IMR-90 (cell line): ENCODE results near the gene OR5A1. TPM values are rescaled to one million over a fixed set of nuclear protein-coding genes. Genes with fewer than 3 reads are reported as not detected.

ENCODE experiments used
- ATAC-seq: fragments of 200-7000 bp; cut with Tn5 transposase; 2 replicates; pipeline ENCODE4 v1.9.1; 2020; ENCODE audit warnings: low read depth, mild to moderate bottlenecking, moderate library complexity
- BruUV-seq: library from RNA; stranded (reverse); fragments of 400-500 nt; replicated peaks from 2 replicates; lab custom pipeline; 2021; lab: Mats Ljungman, UMichigan
- CTCF ChIA-PET: fragments of 300-600 bp; formaldehyde crosslinking; extraction: SDS; loops from one replicate; lab custom pipeline; 2021; ENCODE audit warnings: antibody characterized with exemption; lab: Yijun Ruan, JAX
- POLR2A ChIA-PET: fragments of 300-600 bp; sonication (Branson Sonifier 250); formaldehyde crosslinking; loops from one replicate; lab custom pipeline; 2022; ENCODE audit warnings: antibody characterized with exemption; ENCODE audit not compliant: unreplicated experiment; lab: Charles Lee
- DNase-seq: peaks from one replicate; pipeline ENCODE4 v3.0.0; 2013
- H2AFZ ChIP-seq: replicated peaks from 2 replicates; pipeline ENCODE3; 2013; ENCODE audit warnings: low read length, mild to moderate bottlenecking; ENCODE audit not compliant: poor library complexity
- H2AK5ac ChIP-seq: 2 replicates; pipeline ENCODE4 v1.6.1; 2013; ENCODE audit warnings: low read depth, low read length, inconsistent platforms
- H2AK9ac ChIP-seq: replicated peaks from 2 replicates; pipeline ENCODE3; 2013; ENCODE audit warnings: mild to moderate bottlenecking, low read depth, low read length, moderate library complexity; ENCODE audit not compliant: poor library complexity
- H2BK120ac ChIP-seq: 2 replicates; pipeline ENCODE4 v1.6.1; 2013; ENCODE audit warnings: low read depth, low read length, inconsistent platforms
- H2BK15ac ChIP-seq: 3 replicates; pipeline ENCODE4 v1.6.1; 2013; ENCODE audit warnings: low read depth, low read length, inconsistent platforms
- H2BK20ac ChIP-seq: 2 replicates; pipeline ENCODE4 v1.6.1; 2013; ENCODE audit warnings: low read depth, mild to moderate bottlenecking, inconsistent platforms, low read length, moderate library complexity
- H2BK5ac ChIP-seq: 2 replicates; pipeline ENCODE4 v1.6.1; 2013; ENCODE audit warnings: mild to moderate bottlenecking, low read depth, low read length, inconsistent platforms; ENCODE audit not compliant: poor library complexity, severe bottlenecking
- H3K14ac ChIP-seq: replicated peaks from 2 replicates; pipeline ENCODE4 v1.6.1; 2013; ENCODE audit warnings: low read depth, low read length, inconsistent platforms
- H3K18ac ChIP-seq: 2 replicates; pipeline ENCODE4 v1.6.1; 2013; ENCODE audit warnings: low read depth, low read length, control low read depth
- H3K23ac ChIP-seq: 2 replicates; pipeline ENCODE4 v1.6.1; 2013; ENCODE audit warnings: low read depth, low read length, inconsistent platforms
- H3K27ac ChIP-seq: 2 replicates; pipeline ENCODE4 v1.5.1; 2013; ENCODE audit warnings: mild to moderate bottlenecking, control low read depth, low read length; ENCODE audit not compliant: insufficient read depth
- H3K27me3 ChIP-seq: 2 replicates; pipeline ENCODE4 v1.6.1; 2013; ENCODE audit warnings: low read length; ENCODE audit not compliant: control insufficient read depth, insufficient read depth
- H3K36me3 ChIP-seq: 2 replicates; pipeline ENCODE4 v1.6.1; 2013; ENCODE audit warnings: low read length, mixed read lengths; ENCODE audit not compliant: control insufficient read depth, insufficient read depth
- H3K4ac ChIP-seq: 2 replicates; pipeline ENCODE4 v1.6.1; 2013; ENCODE audit warnings: low read depth, low read length, inconsistent platforms
- H3K4me1 ChIP-seq: 2 replicates; pipeline ENCODE4 v1.6.1; 2013; ENCODE audit warnings: low read length, mixed read lengths; ENCODE audit not compliant: control insufficient read depth, insufficient read depth
- H3K4me2 ChIP-seq: 2 replicates; pipeline ENCODE4 v1.6.1; 2013; ENCODE audit warnings: low read depth, mild to moderate bottlenecking, control low read depth, low read length, moderate library complexity
- H3K4me3 ChIP-seq: 2 replicates; pipeline ENCODE4 v1.5.1; 2013; ENCODE audit warnings: low read depth, mild to moderate bottlenecking, control low read depth, low read length, moderate library complexity; ENCODE audit not compliant: insufficient read depth
- H3K56ac ChIP-seq: 2 replicates; pipeline ENCODE4 v1.6.1; 2013; ENCODE audit warnings: low read length, inconsistent platforms; ENCODE audit not compliant: insufficient read depth; ENCODE audit errors: extremely low read depth
- H3K79me1 ChIP-seq, 2 experiments: 2 replicates each; pipeline ENCODE4 v1.6.1; 2013; ENCODE audit warnings: low read length in 2 of 2, inconsistent platforms in 1 of 2, low read depth in 1 of 2
- H3K9ac ChIP-seq: 2 replicates; pipeline ENCODE4 v1.6.1; 2013; ENCODE audit warnings: low read depth, low read length, control low read depth
- H3K9me1 ChIP-seq: 2 replicates; pipeline ENCODE4 v1.6.1; 2013; ENCODE audit warnings: low read length, inconsistent platforms; ENCODE audit not compliant: insufficient read depth
- H3K9me3 ChIP-seq: 2 replicates; pipeline ENCODE4 v1.6.1; 2013; ENCODE audit warnings: low read length; ENCODE audit not compliant: control insufficient read depth, insufficient read depth
- H4K20me1 ChIP-seq: 2 replicates; pipeline ENCODE4 v1.6.1; 2013; ENCODE audit warnings: low read length, inconsistent platforms; ENCODE audit not compliant: insufficient read depth
- H4K5ac ChIP-seq: 2 replicates; pipeline ENCODE4 v1.6.1; 2013; ENCODE audit warnings: mild to moderate bottlenecking, low read depth, low read length, control low read depth
- H4K8ac ChIP-seq, 2 experiments: 2 replicates each; pipeline ENCODE4 v1.6.1; 2013; ENCODE audit warnings: low read depth in 2 of 2, low read length in 2 of 2, control low read depth in 1 of 2, inconsistent platforms in 1 of 2
- H4K91ac ChIP-seq: 2 replicates; pipeline ENCODE4 v1.6.1; 2013; ENCODE audit warnings: low read depth, low read length, inconsistent platforms; ENCODE audit not compliant: insufficient read depth
- CHD1 ChIP-seq: IDR thresholded peaks from 2 replicates; pipeline ENCODE4 v1.6.1; 2012; ENCODE audit warnings: low read depth, low read length, improper control_type of control experiment
- ELK1 ChIP-seq: fragments of 150-350 bp; IDR thresholded peaks from 2 replicates; pipeline ENCODE4 v1.6.1; 2016; ENCODE audit warnings: low read depth, mild to moderate bottlenecking, low read length, moderate library complexity, borderline replicate concordance
- FOS ChIP-seq: fragments of 150-350 bp; IDR thresholded peaks from 2 replicates; pipeline ENCODE4 v1.6.1; 2016; ENCODE audit warnings: low read depth, low read length
- MAFK ChIP-seq: IDR thresholded peaks from 2 replicates; pipeline ENCODE4 v1.6.1; 2012; ENCODE audit warnings: low read depth, low read length, improper control_type of control experiment
- MXI1 ChIP-seq: IDR thresholded peaks from 2 replicates; pipeline ENCODE4 v1.6.1; 2012; ENCODE audit warnings: low read depth, mild to moderate bottlenecking, low read length, moderate library complexity, borderline replicate concordance
- NFE2L2 ChIP-seq: fragments of 150-350 bp; IDR thresholded peaks from 2 replicates; pipeline ENCODE4 v1.6.1; 2016; ENCODE audit warnings: low read depth, mild to moderate bottlenecking, low read length
- POLR2A ChIP-seq: IDR thresholded peaks from 2 replicates; pipeline ENCODE4 v1.6.1; 2012; ENCODE audit warnings: mild to moderate bottlenecking, low read depth, low read length
- WGBS, 2 experiments: methylation state at CpG; one replicate each; pipeline versions ENCODE4 v1.1.5 to v1.1.7; 2013; ENCODE audit warnings: missing lambda C conversion rate in 2 of 2; ENCODE audit not compliant: insufficient read length in 1 of 2; ENCODE audit errors: extremely low coverage in 2 of 2; 5-methylcytosine and 5-hydroxymethylcytosine counted together
- dilution Hi-C: fragments of 300-500 bp; cut with HindIII; formaldehyde crosslinking; loops from one replicate; pipeline ENCODE4 v1.14.3; 2018; ENCODE audit warnings: low sequenced_read_pairs; ENCODE audit not compliant: unreplicated experiment
- in situ Hi-C: fragments of 300-500 bp; cut with MboI; formaldehyde crosslinking; loops from 3 replicates; pipeline ENCODE4 v1.14.3; 2019; ENCODE audit warnings: low sequenced_read_pairs, inconsistent platforms, mixed read lengths
- intact Hi-C: fragments of 100-400 bp; cut with micrococcal nuclease; formaldehyde crosslinking; loops from 2 replicates; pipeline ENCODE4 v1.10.0; 2022
- polyA plus RNA-seq, 3 experiments: library from polyadenylated mRNA; depleted of rRNA; stranded (reverse); fragments of >200 nt; gene quantifications; 2 replicates each; pipeline ENCODE4 v1.2.3, GENCODE V29; 2012; ENCODE audit warnings: low replicate concordance in 1 of 3
- total RNA-seq: library from RNA; depleted of rRNA; stranded (reverse); fragments of >200 nt; gene quantifications from 2 replicates; pipeline ENCODE4 v1.2.3, GENCODE V29; 2012
- TF ChIP-seq, protein P1 (sequence below): conservative IDR thresholded peaks from 2 replicates; pipeline ENCODE4 v1.5.1; 2012; ENCODE audit warnings: mild to moderate bottlenecking, low read depth, low read length, improper control_type of control experiment
- TF ChIP-seq, protein P2 (sequence below): fragments of 150-350 bp; IDR thresholded peaks from 2 replicates; pipeline ENCODE4 v1.6.1; 2017; ENCODE audit warnings: mild to moderate bottlenecking, antibody characterized with exemption, low read length, low read depth

Gene OR5A1
- total and polyA plus RNA-seq, 2 of the 4 experiments (the other 2 are of a cell fraction) = not detected

DNA sequence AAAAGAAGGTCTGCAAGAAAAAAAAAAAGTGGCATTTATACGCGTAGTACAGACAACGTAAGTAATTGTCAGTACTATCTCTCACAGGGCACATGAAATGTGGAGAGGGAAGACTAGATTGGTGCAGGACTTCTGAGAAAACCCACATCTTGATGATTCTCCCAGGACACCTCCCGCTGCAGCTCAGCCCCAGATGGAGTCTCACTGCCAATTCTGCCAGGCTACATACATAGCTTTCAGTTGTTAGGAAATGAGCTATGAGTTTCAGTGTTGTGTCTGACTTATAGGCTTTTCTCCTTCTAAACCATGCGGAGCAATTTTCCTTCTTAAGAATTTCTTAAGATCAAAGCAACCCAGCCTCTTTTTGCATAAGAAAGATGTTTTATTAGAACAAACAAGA, 19.7 kb upstream of the OR5A1 start:
- CTCF ChIA-PET = no interaction called here
- Histone ChIP-seq H3K4me3 (no peak overlapping the region), H3K18ac (no peak overlapping the region), H4K8ac (no peak overlapping the region), H3K4ac (no peak overlapping the region), H3K23ac (no peak overlapping the region), H2BK120ac (no peak overlapping the region), H3K4me2 (no peak overlapping the region), H4K20me1 (no peaks in the 10 kb centered on the region), H3K9me1 (no peaks in the 10 kb centered on the region), H3K36me3 (no peaks in the 10 kb centered on the region), H3K27me3 (no peaks in the 10 kb centered on the region), H3K27ac (no peak overlapping the region), H3K4me1 (no peaks in the 10 kb centered on the region), H2AFZ (no peak overlapping the region), H3K9ac (no peak overlapping the region), H3K79me1 (no peaks in the 10 kb centered on the region), H3K56ac (no peak overlapping the region), H3K14ac (no peak overlapping the region), H4K5ac (no peak overlapping the region), H3K9me3 (no peaks in the 10 kb centered on the region), H2BK5ac (no peak overlapping the region), H2BK20ac (no peak overlapping the region), H4K91ac (no peak overlapping the region), H2AK5ac (no peak overlapping the region), H2AK9ac (no peak overlapping the region), H2BK15ac (no peak overlapping the region)
- intact Hi-C loops (no loop called here), in situ Hi-C loops (no loop called here), dilution Hi-C loops (no loop called here)
- DNase-seq (no peak), ATAC-seq (no peak)
- TF ChIP-seq ELK1 (no peak), NFE2L2 (no peak), POLR2A (no peak), MAFK (no peak), MXI1 (no peak), FOS (no peak), CHD1 (no peak)
- TF ChIP-seq, protein P1, sequence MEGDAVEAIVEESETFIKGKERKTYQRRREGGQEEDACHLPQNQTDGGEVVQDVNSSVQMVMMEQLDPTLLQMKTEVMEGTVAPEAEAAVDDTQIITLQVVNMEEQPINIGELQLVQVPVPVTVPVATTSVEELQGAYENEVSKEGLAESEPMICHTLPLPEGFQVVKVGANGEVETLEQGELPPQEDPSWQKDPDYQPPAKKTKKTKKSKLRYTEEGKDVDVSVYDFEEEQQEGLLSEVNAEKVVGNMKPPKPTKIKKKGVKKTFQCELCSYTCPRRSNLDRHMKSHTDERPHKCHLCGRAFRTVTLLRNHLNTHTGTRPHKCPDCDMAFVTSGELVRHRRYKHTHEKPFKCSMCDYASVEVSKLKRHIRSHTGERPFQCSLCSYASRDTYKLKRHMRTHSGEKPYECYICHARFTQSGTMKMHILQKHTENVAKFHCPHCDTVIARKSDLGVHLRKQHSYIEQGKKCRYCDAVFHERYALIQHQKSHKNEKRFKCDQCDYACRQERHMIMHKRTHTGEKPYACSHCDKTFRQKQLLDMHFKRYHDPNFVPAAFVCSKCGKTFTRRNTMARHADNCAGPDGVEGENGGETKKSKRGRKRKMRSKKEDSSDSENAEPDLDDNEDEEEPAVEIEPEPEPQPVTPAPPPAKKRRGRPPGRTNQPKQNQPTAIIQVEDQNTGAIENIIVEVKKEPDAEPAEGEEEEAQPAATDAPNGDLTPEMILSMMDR = no peak
- TF ChIP-seq, protein P2, sequence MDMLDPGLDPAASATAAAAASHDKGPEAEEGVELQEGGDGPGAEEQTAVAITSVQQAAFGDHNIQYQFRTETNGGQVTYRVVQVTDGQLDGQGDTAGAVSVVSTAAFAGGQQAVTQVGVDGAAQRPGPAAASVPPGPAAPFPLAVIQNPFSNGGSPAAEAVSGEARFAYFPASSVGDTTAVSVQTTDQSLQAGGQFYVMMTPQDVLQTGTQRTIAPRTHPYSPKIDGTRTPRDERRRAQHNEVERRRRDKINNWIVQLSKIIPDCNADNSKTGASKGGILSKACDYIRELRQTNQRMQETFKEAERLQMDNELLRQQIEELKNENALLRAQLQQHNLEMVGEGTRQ = no peak
- no CpG with 5 or more reads among the region's 5 CpGs for WGBS, 2 experiments
- POLR2A ChIA-PET = no interaction called here
- no TSS peak for BruUV-seq
